Stimulated activated naive CD4-positive, alpha-beta T cell (primary cell): ENCODE measurements around the gene NR2F1-AS1.

Source experiments
- DNase-seq, 6 experiments: peaks; one replicate each; lab custom pipeline; 2025; lab: John Stamatoyannopoulos, UW

The NR2F1-AS1 gene

DNA sequence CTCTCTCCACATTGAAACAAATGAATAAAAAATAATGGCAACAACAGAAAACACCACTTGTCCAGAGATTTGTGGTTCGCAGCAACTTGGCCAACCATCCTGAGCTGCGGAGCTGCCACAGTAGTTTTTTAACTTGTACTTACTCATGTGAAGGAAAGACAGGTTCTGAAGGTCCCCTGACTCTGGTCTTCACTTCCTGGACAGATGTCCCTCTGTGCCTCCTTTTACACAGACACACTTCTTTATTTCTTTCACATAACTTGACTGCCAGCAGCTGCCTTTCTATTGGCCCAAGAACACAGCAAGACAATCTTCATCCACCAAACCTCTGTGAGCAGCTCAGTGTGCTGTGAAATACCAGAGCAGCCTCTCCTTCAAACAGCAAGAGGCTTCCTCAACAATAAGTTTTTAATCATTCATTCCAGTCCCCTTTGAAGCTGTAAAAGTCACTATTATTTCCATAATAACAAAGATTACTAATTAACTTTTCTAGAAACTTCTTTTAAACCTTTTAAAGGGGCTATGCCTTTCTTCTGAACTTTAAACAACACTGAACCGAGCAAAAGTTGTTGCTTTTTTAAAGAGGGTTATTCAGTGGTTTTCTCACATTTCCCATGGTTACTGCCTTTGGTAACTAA lies 198.7 kb downstream of the NR2F1-AS1 start:
- no peak for DNase-seq

DNA sequence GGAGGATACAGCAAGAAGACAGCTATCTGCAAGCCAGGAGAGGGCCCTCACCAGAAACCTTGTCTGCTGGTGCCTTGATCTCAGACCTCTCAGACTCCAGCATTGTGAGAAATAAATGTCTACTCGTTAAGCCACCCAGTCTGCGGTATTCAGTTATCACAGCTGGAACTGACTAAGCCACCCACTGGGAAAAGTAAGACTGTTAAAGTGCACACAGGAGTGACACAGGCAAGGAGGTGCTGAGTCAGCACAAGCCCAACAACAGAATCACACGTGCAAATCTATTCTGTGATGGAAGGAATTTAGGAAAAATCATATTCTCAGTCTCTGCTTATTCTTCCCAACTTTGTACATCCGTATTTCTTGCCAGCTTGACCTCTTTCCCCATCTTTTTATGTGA lies 200.0 kb downstream of the NR2F1-AS1 start:
- DNase-seq: no peak

DNA sequence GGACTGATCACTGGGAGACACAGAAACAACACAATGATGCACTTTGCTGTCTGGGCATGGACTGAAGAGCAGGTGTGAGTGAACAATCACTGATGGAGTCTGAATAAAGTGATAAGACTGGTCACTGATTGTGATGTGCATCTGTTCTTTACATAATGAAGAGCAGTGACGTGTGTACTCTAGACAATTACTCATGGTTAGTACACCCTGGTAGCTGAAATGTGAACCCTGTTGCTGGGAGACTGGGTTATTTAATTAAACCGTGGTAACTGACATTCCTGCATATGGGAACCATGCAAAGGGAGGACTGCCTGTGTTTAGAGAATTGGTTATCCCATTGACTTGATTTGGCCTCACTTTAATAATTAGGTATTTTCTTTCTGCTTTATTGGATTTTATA lies 202.9 kb downstream of the NR2F1-AS1 start:
- DNase-seq: no peak

DNA sequence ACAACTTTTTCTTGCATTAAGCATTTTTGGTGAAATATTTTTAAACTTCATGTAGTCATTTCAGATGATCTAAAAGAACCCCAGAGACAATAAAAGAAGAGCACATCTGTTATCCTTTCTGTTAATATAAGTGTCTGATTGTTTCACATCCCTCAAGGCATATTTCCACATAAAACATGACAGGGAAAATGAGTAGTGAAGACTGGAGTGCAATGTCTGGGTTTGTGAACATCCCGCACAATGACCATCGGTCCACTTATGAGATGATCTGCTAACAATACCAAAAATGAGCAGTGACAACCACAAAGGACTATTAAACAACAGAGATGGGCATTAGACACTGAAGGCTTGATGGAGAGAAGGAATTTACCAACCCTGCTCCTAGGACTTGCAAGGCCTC lies 209.1 kb downstream of the NR2F1-AS1 start:
- DNase-seq: no peak

DNA sequence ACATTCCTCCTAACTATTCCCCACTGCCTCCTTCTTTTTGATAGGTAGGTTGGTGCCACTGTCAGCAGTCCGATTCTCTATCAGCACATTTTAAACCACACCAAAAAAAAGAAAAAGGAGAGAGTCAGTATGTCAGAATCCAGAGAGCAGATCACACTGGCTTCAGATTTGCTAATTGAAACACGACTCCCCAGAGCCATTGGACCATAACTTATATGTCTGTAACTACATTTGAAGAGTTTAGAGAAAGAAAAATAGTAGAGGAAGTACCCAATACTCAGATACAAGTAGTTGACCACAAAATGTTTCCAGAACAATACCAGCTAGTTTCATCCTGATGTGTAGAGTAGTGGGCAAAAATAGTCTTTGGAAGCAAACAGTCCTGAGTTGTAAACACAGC lies 216.6 kb downstream of the NR2F1-AS1 start:
- no peak for DNase-seq

DNA sequence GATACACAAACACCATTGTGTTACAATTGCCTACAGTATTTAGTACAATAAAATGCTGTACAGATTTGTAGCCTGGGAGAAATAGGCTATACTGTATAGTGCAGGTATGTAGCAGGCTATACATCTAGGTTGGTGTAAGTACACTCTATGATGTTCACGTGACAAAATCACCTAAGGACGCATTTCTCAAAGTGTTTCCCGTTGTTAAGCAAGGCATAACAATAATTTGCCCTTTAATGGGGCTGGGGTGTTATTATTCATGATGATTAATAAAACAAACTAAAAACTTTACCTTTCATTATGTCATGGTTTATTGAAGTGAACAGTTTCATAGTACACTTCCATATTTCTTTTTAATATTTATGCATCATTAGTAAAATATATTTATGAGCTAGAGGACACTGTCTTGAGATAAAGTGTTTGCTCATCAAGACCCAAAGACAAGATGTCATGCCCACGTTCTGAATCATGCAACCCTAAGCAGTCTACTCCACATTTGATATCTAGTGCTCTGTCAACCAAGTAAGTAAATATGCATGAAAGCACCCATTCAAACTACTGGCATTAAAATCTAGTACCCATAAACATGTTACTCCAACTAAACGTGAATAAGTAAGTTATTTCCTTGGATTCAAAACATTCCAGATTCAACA lies 220.5 kb downstream of the NR2F1-AS1 start:
- DNase-seq: no peak

DNA sequence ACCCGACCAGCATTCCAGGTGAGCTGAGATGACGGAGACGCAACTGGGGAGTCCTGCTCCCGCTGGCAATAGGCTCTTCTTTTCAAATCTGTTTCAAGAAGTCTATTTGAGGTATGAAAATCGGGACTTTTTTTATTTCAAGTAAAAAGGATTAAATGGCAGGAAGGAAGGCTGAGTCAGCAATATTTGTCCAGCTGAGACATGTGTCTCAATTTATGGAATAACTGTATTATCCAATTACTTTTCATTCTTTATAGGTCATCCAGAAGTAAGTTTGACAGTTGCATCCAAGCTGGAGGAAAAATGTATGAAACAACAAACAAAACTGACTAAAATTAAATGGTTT lies 221.1 kb downstream of the NR2F1-AS1 start:
- DNase-seq: no peak
